Spleen (tissue), 7 donors: ENCODE results near the gene SNRNP48.

ENCODE experiments used
- POLR2A ChIP-seq, 3 donors: fragments of 450-650 bp; IDR thresholded peaks; one replicate each; pipeline ENCODE4 v1.5.1; 2017; ENCODE audit warnings: antibody characterized with exemption in 3 of 3, mild to moderate bottlenecking in 1 of 3
- POLR2AphosphoS5 ChIP-seq, 3 donors: sonication (generic); formaldehyde crosslinking; IDR thresholded peaks; one replicate each; pipeline ENCODE4 v1.5.1; 2017; ENCODE audit warnings: antibody characterized with exemption in 3 of 3
- TF ChIP-seq, protein P1 (sequence below), 11 experiments: fragments of 200-600 bp in 7 of 11; fragments of 450-650 bp in 4 of 11; sonication (generic) in 4 of 11; IDR thresholded peaks in 8 of 11; conservative IDR thresholded peaks in 3 of 11; 1 replicate in 7 of 11; 2 replicates in 4 of 11; pipeline versions ENCODE4 v1.4.0 to v1.8.0; 2016 to 2021; ENCODE audit warnings: antibody characterized with exemption in 11 of 11, inconsistent platforms in 4 of 11, mild to moderate bottlenecking in 1 of 11
- donor health status: DM: no; HTN: no; CAD: no; lungs with moderate emphysema.
- donor health status: DM: no; HTN: no; CAD: no.
- donor health status: DM: no; HTN: no; CAD: no.

DNA sequence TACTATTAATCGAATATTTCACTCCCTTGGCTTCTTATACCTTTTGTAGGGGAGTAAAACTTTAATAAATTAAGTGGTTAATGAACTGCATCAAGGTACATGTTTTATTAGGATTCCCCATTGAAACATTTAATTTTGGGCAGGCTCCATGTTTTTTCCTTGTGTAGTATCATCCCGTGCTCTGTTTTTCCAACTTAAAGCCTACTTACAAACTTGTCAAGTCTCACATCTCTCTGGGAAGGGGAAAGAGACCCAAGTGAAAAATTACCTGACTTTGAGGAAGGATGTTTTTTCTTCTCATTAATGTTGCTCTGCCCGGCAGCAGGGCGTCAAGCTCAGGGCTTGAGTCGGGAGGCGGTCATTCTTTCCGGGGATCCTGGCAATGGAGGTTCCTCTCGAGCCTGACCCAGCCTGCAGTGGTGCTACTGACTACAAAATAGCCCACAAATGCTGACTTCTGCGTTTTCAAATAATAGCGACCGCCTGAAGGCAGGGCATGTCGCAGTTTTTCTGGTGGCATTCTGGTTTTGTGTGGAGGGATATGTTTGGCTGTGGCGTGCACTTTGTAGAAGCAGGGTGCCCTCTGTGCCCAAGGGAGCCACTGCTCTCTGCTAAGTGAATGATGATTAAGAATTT is 46.1 kb upstream of the SNRNP48 start:
- no peak for TF ChIP-seq POLR2A (IDR thresholded peaks at IDR 0.05)
- no peak for TF ChIP-seq POLR2AphosphoS5 (IDR thresholded peaks at IDR 0.05)
- TF ChIP-seq, protein P1, sequence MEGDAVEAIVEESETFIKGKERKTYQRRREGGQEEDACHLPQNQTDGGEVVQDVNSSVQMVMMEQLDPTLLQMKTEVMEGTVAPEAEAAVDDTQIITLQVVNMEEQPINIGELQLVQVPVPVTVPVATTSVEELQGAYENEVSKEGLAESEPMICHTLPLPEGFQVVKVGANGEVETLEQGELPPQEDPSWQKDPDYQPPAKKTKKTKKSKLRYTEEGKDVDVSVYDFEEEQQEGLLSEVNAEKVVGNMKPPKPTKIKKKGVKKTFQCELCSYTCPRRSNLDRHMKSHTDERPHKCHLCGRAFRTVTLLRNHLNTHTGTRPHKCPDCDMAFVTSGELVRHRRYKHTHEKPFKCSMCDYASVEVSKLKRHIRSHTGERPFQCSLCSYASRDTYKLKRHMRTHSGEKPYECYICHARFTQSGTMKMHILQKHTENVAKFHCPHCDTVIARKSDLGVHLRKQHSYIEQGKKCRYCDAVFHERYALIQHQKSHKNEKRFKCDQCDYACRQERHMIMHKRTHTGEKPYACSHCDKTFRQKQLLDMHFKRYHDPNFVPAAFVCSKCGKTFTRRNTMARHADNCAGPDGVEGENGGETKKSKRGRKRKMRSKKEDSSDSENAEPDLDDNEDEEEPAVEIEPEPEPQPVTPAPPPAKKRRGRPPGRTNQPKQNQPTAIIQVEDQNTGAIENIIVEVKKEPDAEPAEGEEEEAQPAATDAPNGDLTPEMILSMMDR (IDR thresholded peaks at IDR 0.05 in 8 of 11, conservative IDR thresholded peaks at IDR 0.05 in 3 of 11) = no peak
